ENCODE results near the gene C3. TPM values are rescaled to one million over a fixed set of nuclear protein-coding genes. Genes with fewer than 3 reads are reported as not detected.
A peak's percentile ranks its signal among the peaks of the same experiment; 100 is the strongest.
"Not testable (repeated sequence)": the region's sequence is repeated elsewhere in the genome, so short reads cannot be mapped to it uniquely, and the experiment has no call there.

Gene C3
- total RNA-seq, 4 donors from 2014 or later: 50.1 to 351 (median 194) TPM

DNA sequence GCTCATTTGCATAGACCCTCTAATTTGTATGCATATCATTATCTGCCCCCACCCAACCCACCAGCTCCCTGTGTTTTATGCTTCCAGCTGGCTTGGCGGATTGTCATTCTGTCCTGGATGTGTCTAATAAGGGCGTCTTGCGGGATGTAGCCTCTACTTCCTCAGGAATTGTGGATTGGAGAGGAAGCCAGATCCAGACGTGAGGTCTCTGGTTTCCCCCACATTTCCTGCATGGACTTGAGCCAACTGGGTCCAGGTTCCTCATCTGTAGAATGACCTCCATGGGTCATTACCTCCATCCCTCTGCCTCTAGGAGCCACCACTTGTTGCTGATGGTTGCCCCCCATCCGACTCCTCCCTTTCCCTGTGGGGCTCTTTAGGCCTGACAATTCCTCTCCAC lies 57.7 kb downstream of the C3 start:
- TF ChIP-seq POLR2A (IDR thresholded peaks at IDR 0.05) (no peak), EP300 (IDR thresholded peaks at IDR 0.05; ENCODE audit: low read depth) (no peak), POLR2AphosphoS5 (IDR thresholded peaks at IDR 0.05) (no peak)
- TF ChIP-seq, protein P1, sequence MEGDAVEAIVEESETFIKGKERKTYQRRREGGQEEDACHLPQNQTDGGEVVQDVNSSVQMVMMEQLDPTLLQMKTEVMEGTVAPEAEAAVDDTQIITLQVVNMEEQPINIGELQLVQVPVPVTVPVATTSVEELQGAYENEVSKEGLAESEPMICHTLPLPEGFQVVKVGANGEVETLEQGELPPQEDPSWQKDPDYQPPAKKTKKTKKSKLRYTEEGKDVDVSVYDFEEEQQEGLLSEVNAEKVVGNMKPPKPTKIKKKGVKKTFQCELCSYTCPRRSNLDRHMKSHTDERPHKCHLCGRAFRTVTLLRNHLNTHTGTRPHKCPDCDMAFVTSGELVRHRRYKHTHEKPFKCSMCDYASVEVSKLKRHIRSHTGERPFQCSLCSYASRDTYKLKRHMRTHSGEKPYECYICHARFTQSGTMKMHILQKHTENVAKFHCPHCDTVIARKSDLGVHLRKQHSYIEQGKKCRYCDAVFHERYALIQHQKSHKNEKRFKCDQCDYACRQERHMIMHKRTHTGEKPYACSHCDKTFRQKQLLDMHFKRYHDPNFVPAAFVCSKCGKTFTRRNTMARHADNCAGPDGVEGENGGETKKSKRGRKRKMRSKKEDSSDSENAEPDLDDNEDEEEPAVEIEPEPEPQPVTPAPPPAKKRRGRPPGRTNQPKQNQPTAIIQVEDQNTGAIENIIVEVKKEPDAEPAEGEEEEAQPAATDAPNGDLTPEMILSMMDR (IDR thresholded peaks at IDR 0.05): no peak
- H3K36me3 ChIP-seq: no peaks in the 10 kb centered on the region
- H3K27ac ChIP-seq: no peak overlapping the region
- DNase-seq: no peak
- intact Hi-C loops (cut with DNase I; ENCODE audit: low total_unique reads): no loop called here
- H3K4me1 ChIP-seq: no peaks in the 10 kb centered on the region
- H3K9me3 ChIP-seq: no peaks in the 10 kb centered on the region
- H3K4me3 ChIP-seq: no peak overlapping the region
- H3K27me3 ChIP-seq: peaks cover 38% of the 10 kb centered on the region
- in situ Hi-C loops (cut with MboI; ENCODE audit: low pct_ligation_motif_present in 1 of 4, low pct_unique_long_range_greater_than_20kb in 1 of 4, low sequenced_read_pairs in 3 of 4): no loop called here
- WGBS, 2 donors (ENCODE audit: low coverage in 1 of 2): 80 to 81% methylated on average over 4 to 5 of the region's 5 CpGs

DNA sequence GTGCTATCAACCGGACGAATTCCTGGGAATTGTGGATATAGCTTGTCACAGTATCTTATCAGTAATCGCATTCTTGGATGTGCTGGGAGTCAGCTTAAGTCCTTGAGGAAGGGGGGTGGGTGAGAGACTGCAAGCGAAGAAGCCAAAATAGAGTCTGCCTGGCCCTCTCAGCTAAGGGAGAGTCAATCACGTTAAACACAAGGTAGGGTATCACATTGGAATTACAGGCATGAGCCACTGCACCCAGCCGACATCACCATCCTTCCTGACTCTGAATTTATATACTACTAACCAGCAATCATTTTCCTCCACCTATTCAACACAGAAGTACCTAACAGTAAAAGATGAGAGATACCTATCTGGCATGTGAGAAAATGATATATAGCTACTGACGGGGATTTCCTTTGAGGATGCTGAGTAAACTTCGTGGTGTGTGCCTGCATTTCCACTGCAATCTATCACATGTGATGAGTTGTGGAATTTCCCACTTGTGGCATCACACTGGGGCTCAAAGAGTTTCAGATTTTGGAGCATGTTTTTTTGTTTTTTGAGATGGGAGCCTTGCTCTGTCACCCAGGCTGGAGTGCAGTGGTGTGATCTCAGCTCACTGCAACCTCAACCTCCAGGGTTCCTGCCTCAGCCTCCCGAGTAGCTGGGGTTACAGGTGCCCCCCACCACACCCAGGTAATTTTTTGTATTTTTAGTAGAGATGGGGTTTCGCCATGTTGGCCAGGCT lies 58.8 kb downstream of the C3 start:
- H3K36me3 ChIP-seq; DNase-seq; in situ Hi-C loops (cut with MboI; ENCODE audit: low pct_ligation_motif_present in 1 of 4, low pct_unique_long_range_greater_than_20kb in 1 of 4, low sequenced_read_pairs in 3 of 4); H3K4me1 ChIP-seq; H3K27ac ChIP-seq; H3K9me3 ChIP-seq; intact Hi-C loops (cut with DNase I; ENCODE audit: low total_unique reads); H3K4me3 ChIP-seq: not testable (repeated sequence)
- WGBS, 2 donors (ENCODE audit: low coverage in 1 of 2): 26 to 32% methylated on average over 3 to 10 of the region's 10 CpGs
- H3K27me3 ChIP-seq: peaks cover 46% of the 10 kb centered on the region

GRCh38 chr19:6660930-6661329 lies 59.5 kb downstream of the C3 start:
- 56% methylated on average over 19 of the region's 20 CpGs; no CpG with 5 or more reads in 1 of the 2 donors for WGBS, 2 donors (ENCODE audit: low coverage in 1 of 2)
- no peak for DNase-seq
- intact Hi-C loops (cut with DNase I; ENCODE audit: low total_unique reads) (no loop called here), in situ Hi-C loops (cut with MboI; ENCODE audit: low pct_ligation_motif_present in 1 of 4, low pct_unique_long_range_greater_than_20kb in 1 of 4, low sequenced_read_pairs in 3 of 4) (no loop called here)
- Histone ChIP-seq H3K27me3 (peaks cover 49% of the 10 kb centered on the region), H3K4me1 (no peaks in the 10 kb centered on the region), H3K27ac (no peak overlapping the region), H3K36me3 (no peaks in the 10 kb centered on the region), H3K9me3 (no peaks in the 10 kb centered on the region), H3K4me3 (no peak overlapping the region)
- no peak for TF ChIP-seq EP300 (IDR thresholded peaks at IDR 0.05; ENCODE audit: low read depth)
- no peak for TF ChIP-seq POLR2AphosphoS5 (IDR thresholded peaks at IDR 0.05)
- TF ChIP-seq POLR2A (IDR thresholded peaks at IDR 0.05): no peak
- TF ChIP-seq, protein P1 (IDR thresholded peaks at IDR 0.05): no peak

GRCh38 chr19:6656390-6656789 lies 64.1 kb downstream of the C3 start:
- peaks cover 56% of the 10 kb centered on the region for H3K27me3 ChIP-seq
- DNase-seq; in situ Hi-C loops (cut with MboI; ENCODE audit: low pct_ligation_motif_present in 1 of 4, low pct_unique_long_range_greater_than_20kb in 1 of 4, low sequenced_read_pairs in 3 of 4); H3K27ac ChIP-seq; H3K9me3 ChIP-seq; H3K4me1 ChIP-seq; H3K36me3 ChIP-seq; H3K4me3 ChIP-seq; intact Hi-C loops (cut with DNase I; ENCODE audit: low total_unique reads): not testable (repeated sequence)
- 44 to 73% methylated on average over 4 to 9 of the region's 9 CpGs for WGBS, 2 donors (ENCODE audit: low coverage in 1 of 2)

- in situ Hi-C loops (cut with MboI; ENCODE audit: low pct_ligation_motif_present in 1 of 4, low pct_unique_long_range_greater_than_20kb in 1 of 4, low sequenced_read_pairs in 3 of 4): no loop called here
- WGBS, 2 donors (ENCODE audit: low coverage in 1 of 2): 56 to 62% methylated on average over 9 to 15 of the region's 15 CpGs
- no peaks in the 10 kb centered on the region for H3K9me3 ChIP-seq
- H3K27me3 ChIP-seq: peaks cover 48% of the 10 kb centered on the region
- peak; percentile 42 for DNase-seq
- no peak overlapping the region for H3K4me3 ChIP-seq
- intact Hi-C loops (cut with DNase I; ENCODE audit: low total_unique reads): no loop called here
- no peaks in the 10 kb centered on the region for H3K4me1 ChIP-seq
- no peak for TF ChIP-seq EP300 (IDR thresholded peaks at IDR 0.05; ENCODE audit: low read depth)
- TF ChIP-seq, protein P1 (IDR thresholded peaks at IDR 0.05): no peak
- no peak for TF ChIP-seq POLR2A (IDR thresholded peaks at IDR 0.05)
- no peak for TF ChIP-seq POLR2AphosphoS5 (IDR thresholded peaks at IDR 0.05)
- H3K27ac ChIP-seq: peak overlapping the region in 2 of 4 donors; percentile 8 to 12
- no peaks in the 10 kb centered on the region for H3K36me3 ChIP-seq
Measured at GRCh38 chr19:6654347-6655310, 65.8 kb downstream of the C3 start.

All from transverse colon (tissue), 4 donors.